MM.1S (cell line): ENCODE measurements around the gene TMEM31.

Experiments
- DNase-seq: peaks from one replicate; pipeline ENCODE4 v3.0.0-alpha.2; 2015
- H2AFZ ChIP-seq: fragments of 300-600 bp; sonication (generic); 2 replicates; pipeline ENCODE4 v1.6.0; 2016; ENCODE audit warnings: antibody characterized with exemption, low read length
- H3F3A ChIP-seq: fragments of 300-600 bp; sonication (generic); 2 replicates; pipeline ENCODE4 v1.6.1; 2016; ENCODE audit warnings: mild to moderate bottlenecking, antibody characterized with exemption, low read length, moderate library complexity, mixed read lengths; ENCODE audit not compliant: insufficient read depth
- H3K27ac ChIP-seq: fragments of 300-600 bp; sonication (generic); 2 replicates; pipeline ENCODE4 v1.5.1; 2016; ENCODE audit warnings: mild to moderate bottlenecking, low read length
- H3K27me3 ChIP-seq: fragments of 300-600 bp; sonication (generic); replicated peaks from 2 replicates; pipeline ENCODE4 v1.6.0; 2016; ENCODE audit warnings: low read length; ENCODE audit not compliant: insufficient read depth
- H3K36me3 ChIP-seq: fragments of 300-600 bp; sonication (generic); replicated peaks from 2 replicates; pipeline ENCODE4 v1.6.1; 2016; ENCODE audit warnings: mild to moderate bottlenecking, low read length, mixed read lengths; ENCODE audit not compliant: insufficient read depth
- H3K4me1 ChIP-seq: fragments of 300-600 bp; sonication (generic); 2 replicates; pipeline ENCODE4 v1.6.1; 2016; ENCODE audit warnings: low read length, mixed read lengths
- H3K4me2 ChIP-seq: fragments of 300-600 bp; sonication (generic); 2 replicates; pipeline ENCODE4 v1.6.0; 2016; ENCODE audit warnings: low read depth, low read length
- H3K4me3 ChIP-seq: fragments of 300-600 bp; sonication (generic); 2 replicates; pipeline ENCODE4 v1.5.1; 2016; ENCODE audit warnings: low read length, mixed read lengths
- H3K79me2 ChIP-seq: fragments of 300-600 bp; sonication (generic); 2 replicates; pipeline ENCODE4 v1.6.1; 2016; ENCODE audit warnings: mixed run types, low read length, mixed read lengths
- H3K9ac ChIP-seq: fragments of 300-600 bp; sonication (generic); 2 replicates; pipeline ENCODE4 v1.6.1; 2016; ENCODE audit warnings: low read length, mixed read lengths
- H3K9me2 ChIP-seq: fragments of 300-600 bp; sonication (generic); replicated peaks from 2 replicates; pipeline ENCODE4 v1.6.1; 2016; ENCODE audit warnings: mild to moderate bottlenecking, low read length, mixed read lengths; ENCODE audit not compliant: insufficient read depth
- H3K9me3 ChIP-seq: fragments of 300-600 bp; sonication (generic); replicated peaks from 2 replicates; pipeline ENCODE4 v1.6.1; 2016; ENCODE audit warnings: mild to moderate bottlenecking, low read length, mixed read lengths; ENCODE audit not compliant: insufficient read depth
- H4K20me1 ChIP-seq: fragments of 300-600 bp; sonication (generic); 2 replicates; pipeline ENCODE4 v1.6.1; 2016; ENCODE audit warnings: mild to moderate bottlenecking, low read length, moderate library complexity, mixed read lengths; ENCODE audit not compliant: insufficient read depth
- EZH2 ChIP-seq: fragments of 300-600 bp; sonication (generic); optimal IDR thresholded peaks from 2 replicates; pipeline ENCODE3; 2017; ENCODE audit warnings: low read depth, mild to moderate bottlenecking, antibody characterized with exemption, low read length, mixed read lengths
- EZH2phosphoT487 ChIP-seq: fragments of 300-600 bp; sonication (generic); IDR thresholded peaks from 2 replicates; pipeline ENCODE4 v1.6.1; 2018; ENCODE audit warnings: antibody characterized with exemption, low read length
- TF ChIP-seq, protein P1 (sequence below): fragments of 300-600 bp; sonication (generic); IDR thresholded peaks from 2 replicates; pipeline ENCODE4 v1.5.1; 2016; ENCODE audit warnings: antibody characterized with exemption, low read length, mixed read lengths

Gene TMEM31, protein sequence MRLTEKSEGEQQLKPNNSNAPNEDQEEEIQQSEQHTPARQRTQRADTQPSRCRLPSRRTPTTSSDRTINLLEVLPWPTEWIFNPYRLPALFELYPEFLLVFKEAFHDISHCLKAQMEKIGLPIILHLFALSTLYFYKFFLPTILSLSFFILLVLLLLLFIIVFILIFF

GRCh38 chrX:103710609-103711008, at the start of gene TMEM31:
Gene TMEM31 (plus strand): TSS chrX:103710909. CDS start chrX:103712259, 1,350 bp downstream.
- no peaks in the 10 kb centered on the region for H3K4me1 ChIP-seq
- TF ChIP-seq EZH2phosphoT487 (no peak), EZH2 (no peak)
- TF ChIP-seq, protein P1, sequence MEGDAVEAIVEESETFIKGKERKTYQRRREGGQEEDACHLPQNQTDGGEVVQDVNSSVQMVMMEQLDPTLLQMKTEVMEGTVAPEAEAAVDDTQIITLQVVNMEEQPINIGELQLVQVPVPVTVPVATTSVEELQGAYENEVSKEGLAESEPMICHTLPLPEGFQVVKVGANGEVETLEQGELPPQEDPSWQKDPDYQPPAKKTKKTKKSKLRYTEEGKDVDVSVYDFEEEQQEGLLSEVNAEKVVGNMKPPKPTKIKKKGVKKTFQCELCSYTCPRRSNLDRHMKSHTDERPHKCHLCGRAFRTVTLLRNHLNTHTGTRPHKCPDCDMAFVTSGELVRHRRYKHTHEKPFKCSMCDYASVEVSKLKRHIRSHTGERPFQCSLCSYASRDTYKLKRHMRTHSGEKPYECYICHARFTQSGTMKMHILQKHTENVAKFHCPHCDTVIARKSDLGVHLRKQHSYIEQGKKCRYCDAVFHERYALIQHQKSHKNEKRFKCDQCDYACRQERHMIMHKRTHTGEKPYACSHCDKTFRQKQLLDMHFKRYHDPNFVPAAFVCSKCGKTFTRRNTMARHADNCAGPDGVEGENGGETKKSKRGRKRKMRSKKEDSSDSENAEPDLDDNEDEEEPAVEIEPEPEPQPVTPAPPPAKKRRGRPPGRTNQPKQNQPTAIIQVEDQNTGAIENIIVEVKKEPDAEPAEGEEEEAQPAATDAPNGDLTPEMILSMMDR: no peak
- H3K79me2 ChIP-seq: no peaks in the 10 kb centered on the region
- no peaks in the 10 kb centered on the region for H3K9me3 ChIP-seq
- H3K4me2 ChIP-seq: no peak within 1 kb of the TSS
- no peaks in the 10 kb centered on the region for H3K27me3 ChIP-seq
- no peak for DNase-seq
- no peaks in the 10 kb centered on the region for H3K36me3 ChIP-seq
- H4K20me1 ChIP-seq: no peaks in the 10 kb centered on the region
- H2AFZ ChIP-seq: no peak within 1 kb of the TSS
- no peaks in the 10 kb centered on the region for H3F3A ChIP-seq
- H3K4me3 ChIP-seq: no peak within 1 kb of the TSS
- no peak within 1 kb of the TSS for H3K9ac ChIP-seq
- no peak within 1 kb of the TSS for H3K27ac ChIP-seq
- H3K9me2 ChIP-seq: no peaks in the 10 kb centered on the region

GRCh38 chrX:103663981-103664762, 46.5 kb upstream of the TMEM31 start:
- H3K27ac ChIP-seq: no peak overlapping the region
- TF ChIP-seq EZH2 (no peak), EZH2phosphoT487 (no peak)
- TF ChIP-seq, protein P1: no peak
- H2AFZ ChIP-seq: no peak overlapping the region
- H4K20me1 ChIP-seq: no peaks in the 10 kb centered on the region
- H3K27me3 ChIP-seq: no peaks in the 10 kb centered on the region
- no peak for DNase-seq
- no peaks in the 10 kb centered on the region for H3K4me1 ChIP-seq
- no peaks in the 10 kb centered on the region for H3K36me3 ChIP-seq
- no peaks in the 10 kb centered on the region for H3K79me2 ChIP-seq
- no peak overlapping the region for H3K9ac ChIP-seq
- H3F3A ChIP-seq: no peaks in the 10 kb centered on the region
- H3K9me3 ChIP-seq: no peaks in the 10 kb centered on the region
- no peaks in the 10 kb centered on the region for H3K9me2 ChIP-seq
- H3K4me2 ChIP-seq: no peak overlapping the region
- no peak overlapping the region for H3K4me3 ChIP-seq

DNA sequence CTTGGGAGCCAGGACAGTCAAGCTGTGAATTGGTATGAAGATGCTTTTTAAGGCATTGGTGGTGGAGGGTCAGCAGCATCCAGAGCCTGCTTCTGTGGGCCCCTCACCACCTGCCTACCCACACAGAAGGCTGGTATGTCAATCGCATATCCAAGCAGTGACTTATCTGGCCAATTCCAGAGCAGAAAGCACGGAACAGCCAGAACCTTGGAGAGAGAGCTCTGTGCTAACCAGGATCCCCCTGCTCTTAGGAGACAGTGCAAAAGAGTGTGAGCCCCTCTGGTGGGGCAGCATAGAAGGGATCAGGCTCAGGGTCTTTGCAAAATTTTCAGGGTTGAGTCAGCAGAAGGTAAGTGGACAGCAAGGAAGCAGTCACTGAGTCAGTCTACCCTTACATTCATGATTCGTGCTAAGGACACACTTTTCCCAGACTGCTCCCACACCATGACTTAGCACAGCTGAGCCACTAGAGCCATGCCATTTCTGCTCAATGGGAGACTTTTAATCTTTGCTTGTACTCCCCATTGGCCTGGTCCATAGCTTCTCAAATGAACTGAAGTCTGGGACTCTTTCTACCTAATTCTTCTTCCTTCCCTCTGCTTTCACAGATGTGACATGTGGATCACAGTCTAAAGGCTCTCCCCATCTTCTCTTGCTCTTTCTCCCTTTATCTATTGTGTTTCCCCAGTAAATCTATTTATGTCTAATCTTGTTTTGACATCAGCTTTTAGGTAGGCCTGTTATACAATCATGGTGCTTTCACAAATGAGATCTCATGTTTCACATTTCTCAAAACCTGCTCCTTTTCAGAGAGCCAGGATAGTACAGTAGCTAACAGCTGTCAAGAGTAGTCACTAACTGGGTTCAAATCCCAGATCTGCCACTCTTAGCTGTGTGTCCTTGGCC, 44.3 kb upstream of the TMEM31 start:
- H3K9ac ChIP-seq: no peak overlapping the region
- no peaks in the 10 kb centered on the region for H3F3A ChIP-seq
- H3K79me2 ChIP-seq: no peaks in the 10 kb centered on the region
- no peaks in the 10 kb centered on the region for H3K27me3 ChIP-seq
- DNase-seq: no peak
- H3K4me1 ChIP-seq: no peaks in the 10 kb centered on the region
- H4K20me1 ChIP-seq: no peaks in the 10 kb centered on the region
- no peak overlapping the region for H2AFZ ChIP-seq
- H3K4me3 ChIP-seq: no peak overlapping the region
- TF ChIP-seq, protein P1: no peak
- no peak for TF ChIP-seq EZH2
- no peak for TF ChIP-seq EZH2phosphoT487
- H3K36me3 ChIP-seq: no peaks in the 10 kb centered on the region
- no peaks in the 10 kb centered on the region for H3K9me2 ChIP-seq
- no peak overlapping the region for H3K27ac ChIP-seq
- no peak overlapping the region for H3K4me2 ChIP-seq
- no peaks in the 10 kb centered on the region for H3K9me3 ChIP-seq
